Upper lobe of left lung (tissue), 4 donors: ENCODE data around the gene CSNK1D.

Source experiments
- EP300 ChIP-seq, 4 donors: sonication (generic); formaldehyde crosslinking; IDR thresholded peaks; one replicate each; pipeline ENCODE4 v1.5.1; 2017; ENCODE audit warnings: antibody characterized with exemption in 4 of 4, control low read depth in 2 of 4
- POLR2A ChIP-seq, 4 donors: fragments of 450-650 bp; IDR thresholded peaks; one replicate each; pipeline ENCODE4 v1.5.1; 2016 to 2017; ENCODE audit warnings: antibody characterized with exemption in 4 of 4, mild to moderate bottlenecking in 2 of 4
- POLR2AphosphoS5 ChIP-seq, 2 donors: sonication (generic); formaldehyde crosslinking; IDR thresholded peaks; one replicate each; pipeline ENCODE4 v1.5.1; 2017; ENCODE audit warnings: antibody characterized with exemption in 2 of 2
- TF ChIP-seq, protein P1 (sequence below), 6 experiments: fragments of 450-650 bp in 4 of 6; fragments of 200-600 bp in 2 of 6; sonication (generic) in 2 of 6; IDR thresholded peaks; one replicate each; pipeline ENCODE4 v1.5.1; 2016 to 2019; ENCODE audit warnings: antibody characterized with exemption in 6 of 6

DNA sequence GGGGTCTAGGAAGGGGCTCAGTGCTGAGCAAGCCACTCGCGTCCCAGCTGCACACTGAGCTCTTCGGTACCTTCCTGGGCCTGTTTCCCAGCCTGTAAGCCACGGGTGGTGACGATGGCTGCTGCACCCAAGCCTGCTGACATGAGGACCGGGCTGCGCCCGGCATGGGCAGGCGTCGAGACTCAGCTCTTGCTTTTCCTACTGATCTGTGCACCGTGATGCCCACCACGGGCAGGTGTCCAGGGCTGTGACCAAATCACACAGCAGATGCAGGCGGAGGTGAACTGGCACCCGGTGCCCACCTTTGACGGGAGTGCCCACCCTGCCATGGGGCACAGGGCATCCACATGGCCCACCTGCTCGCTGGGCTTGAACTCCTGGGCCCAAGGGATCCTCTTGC lies 78.7 kb downstream of the CSNK1D start:
- TF ChIP-seq, protein P1, sequence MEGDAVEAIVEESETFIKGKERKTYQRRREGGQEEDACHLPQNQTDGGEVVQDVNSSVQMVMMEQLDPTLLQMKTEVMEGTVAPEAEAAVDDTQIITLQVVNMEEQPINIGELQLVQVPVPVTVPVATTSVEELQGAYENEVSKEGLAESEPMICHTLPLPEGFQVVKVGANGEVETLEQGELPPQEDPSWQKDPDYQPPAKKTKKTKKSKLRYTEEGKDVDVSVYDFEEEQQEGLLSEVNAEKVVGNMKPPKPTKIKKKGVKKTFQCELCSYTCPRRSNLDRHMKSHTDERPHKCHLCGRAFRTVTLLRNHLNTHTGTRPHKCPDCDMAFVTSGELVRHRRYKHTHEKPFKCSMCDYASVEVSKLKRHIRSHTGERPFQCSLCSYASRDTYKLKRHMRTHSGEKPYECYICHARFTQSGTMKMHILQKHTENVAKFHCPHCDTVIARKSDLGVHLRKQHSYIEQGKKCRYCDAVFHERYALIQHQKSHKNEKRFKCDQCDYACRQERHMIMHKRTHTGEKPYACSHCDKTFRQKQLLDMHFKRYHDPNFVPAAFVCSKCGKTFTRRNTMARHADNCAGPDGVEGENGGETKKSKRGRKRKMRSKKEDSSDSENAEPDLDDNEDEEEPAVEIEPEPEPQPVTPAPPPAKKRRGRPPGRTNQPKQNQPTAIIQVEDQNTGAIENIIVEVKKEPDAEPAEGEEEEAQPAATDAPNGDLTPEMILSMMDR (IDR thresholded peaks at IDR 0.05): no peak
- TF ChIP-seq POLR2AphosphoS5 (IDR thresholded peaks at IDR 0.05): no peak
- no peak for TF ChIP-seq POLR2A (IDR thresholded peaks at IDR 0.05)
- no peak for TF ChIP-seq EP300 (IDR thresholded peaks at IDR 0.05)
